Measurements from ENCODE around the gene MRGPRD.

The MRGPRD gene

GRCh38 chr11:68956142-68956541 lies 24.6 kb downstream of the MRGPRD start:
- DNase-seq (ENCODE audit: low spot score in 2 of 2) (peak in 1 of 2 donors; percentile 19), ATAC-seq (replicated peaks; ENCODE audit: extremely low read depth, poor library complexity, severe bottlenecking) (no peak)
- Mint-ChIP-seq H3K27me3 (peaks cover 12% of the 10 kb centered on the region), H3K36me3 (ENCODE audit: insufficient read depth) (no peaks in the 10 kb centered on the region), H3K4me1 (no peaks in the 10 kb centered on the region), H3K4me3 (no peak overlapping the region), H3K27ac (ENCODE audit: low read depth) (no peak overlapping the region), H3K9me3 (no peaks in the 10 kb centered on the region)

- Mint-ChIP-seq H3K9me3 (no peaks in the 10 kb centered on the region), H3K36me3 (ENCODE audit: insufficient read depth) (no peaks in the 10 kb centered on the region), H3K4me3 (no peak overlapping the region), H3K27ac (ENCODE audit: low read depth) (no peak overlapping the region), H3K4me1 (no peaks in the 10 kb centered on the region), H3K27me3 (peaks cover 12% of the 10 kb centered on the region)
- DNase-seq (ENCODE audit: low spot score in 2 of 2) (no peak), ATAC-seq (replicated peaks; ENCODE audit: extremely low read depth, poor library complexity, severe bottlenecking) (no peak)
Observed at GRCh38 chr11:68955607-68955958, 25.2 kb downstream of the MRGPRD start.

- H3K4me3 Mint-ChIP-seq = no peak overlapping the region
- H3K9me3 Mint-ChIP-seq = no peaks in the 10 kb centered on the region
- H3K36me3 Mint-ChIP-seq (ENCODE audit: insufficient read depth) = no peaks in the 10 kb centered on the region
- H3K27ac Mint-ChIP-seq (ENCODE audit: low read depth) = no peak overlapping the region
- peaks cover 12% of the 10 kb centered on the region for H3K27me3 Mint-ChIP-seq
- H3K4me1 Mint-ChIP-seq = no peaks in the 10 kb centered on the region
- DNase-seq (ENCODE audit: low spot score in 2 of 2) = no peak
- no peak for ATAC-seq (replicated peaks; ENCODE audit: extremely low read depth, poor library complexity, severe bottlenecking)
Observed at GRCh38 chr11:68954836-68955606, 25.8 kb downstream of the MRGPRD start.

- ATAC-seq (replicated peaks; ENCODE audit: extremely low read depth, poor library complexity, severe bottlenecking) (no peak), DNase-seq (ENCODE audit: low spot score in 2 of 2) (no peak)
- Mint-ChIP-seq H3K27ac (ENCODE audit: low read depth) (no peak overlapping the region), H3K4me1 (no peaks in the 10 kb centered on the region), H3K9me3 (no peaks in the 10 kb centered on the region), H3K4me3 (no peak overlapping the region), H3K27me3 (peaks cover 8% of the 10 kb centered on the region), H3K36me3 (ENCODE audit: insufficient read depth) (no peaks in the 10 kb centered on the region)
Observed at GRCh38 chr11:68950762-68951161, 30.0 kb downstream of the MRGPRD start.

- Mint-ChIP-seq H3K4me3 (no peak overlapping the region), H3K4me1 (no peaks in the 10 kb centered on the region), H3K36me3 (ENCODE audit: insufficient read depth) (no peaks in the 10 kb centered on the region), H3K27me3 (peaks cover 8% of the 10 kb centered on the region), H3K27ac (ENCODE audit: low read depth) (no peak overlapping the region), H3K9me3 (no peaks in the 10 kb centered on the region)
- DNase-seq (ENCODE audit: low spot score in 2 of 2) (no peak), ATAC-seq (replicated peaks; ENCODE audit: extremely low read depth, poor library complexity, severe bottlenecking) (no peak)
Observed at GRCh38 chr11:68950270-68950669, 30.5 kb downstream of the MRGPRD start.

- ATAC-seq (replicated peaks; ENCODE audit: extremely low read depth, poor library complexity, severe bottlenecking) (no peak), DNase-seq (ENCODE audit: low spot score in 2 of 2) (no peak)
- Mint-ChIP-seq H3K36me3 (ENCODE audit: insufficient read depth) (no peaks in the 10 kb centered on the region), H3K4me1 (no peaks in the 10 kb centered on the region), H3K4me3 (no peak overlapping the region), H3K27me3 (peaks cover 8% of the 10 kb centered on the region), H3K9me3 (no peaks in the 10 kb centered on the region), H3K27ac (ENCODE audit: low read depth) (no peak overlapping the region)
Observed at GRCh38 chr11:68948935-68949334, 31.9 kb downstream of the MRGPRD start.

- Mint-ChIP-seq H3K4me3 (no peak overlapping the region), H3K9me3 (no peaks in the 10 kb centered on the region), H3K36me3 (ENCODE audit: insufficient read depth) (no peaks in the 10 kb centered on the region), H3K27me3 (peaks cover 8% of the 10 kb centered on the region), H3K27ac (ENCODE audit: low read depth) (no peak overlapping the region), H3K4me1 (no peaks in the 10 kb centered on the region)
- ATAC-seq (replicated peaks; ENCODE audit: extremely low read depth, poor library complexity, severe bottlenecking) (no peak), DNase-seq (ENCODE audit: low spot score in 2 of 2) (no peak)
Observed at GRCh38 chr11:68948496-68948895, 32.3 kb downstream of the MRGPRD start.

GRCh38 chr11:68947151-68947550 lies 33.6 kb downstream of the MRGPRD start:
- Mint-ChIP-seq H3K4me3 (no peak overlapping the region), H3K27ac (ENCODE audit: low read depth) (no peak overlapping the region), H3K27me3 (peaks cover 8% of the 10 kb centered on the region), H3K9me3 (no peaks in the 10 kb centered on the region), H3K36me3 (ENCODE audit: insufficient read depth) (no peaks in the 10 kb centered on the region), H3K4me1 (no peaks in the 10 kb centered on the region)
- DNase-seq (ENCODE audit: low spot score in 2 of 2) = no peak
- no peak for ATAC-seq (replicated peaks; ENCODE audit: extremely low read depth, poor library complexity, severe bottlenecking)

- no peak overlapping the region for H3K27ac Mint-ChIP-seq (ENCODE audit: low read depth)
- no peaks in the 10 kb centered on the region for H3K4me1 Mint-ChIP-seq
- H3K27me3 Mint-ChIP-seq = peaks cover 8% of the 10 kb centered on the region
- H3K9me3 Mint-ChIP-seq = no peaks in the 10 kb centered on the region
- DNase-seq (ENCODE audit: low spot score in 2 of 2) (no peak), ATAC-seq (replicated peaks; ENCODE audit: extremely low read depth, poor library complexity, severe bottlenecking) (no peak)
- H3K4me3 Mint-ChIP-seq = no peak overlapping the region
- peaks cover 1% of the 10 kb centered on the region for H3K36me3 Mint-ChIP-seq (ENCODE audit: insufficient read depth)
Observed at GRCh38 chr11:68946416-68947090, 34.2 kb downstream of the MRGPRD start.

- no peaks in the 10 kb centered on the region for H3K9me3 Mint-ChIP-seq
- peaks cover 5% of the 10 kb centered on the region for H3K36me3 Mint-ChIP-seq (ENCODE audit: insufficient read depth)
- H3K27ac Mint-ChIP-seq (ENCODE audit: low read depth) = no peak overlapping the region
- no peaks in the 10 kb centered on the region for H3K27me3 Mint-ChIP-seq
- no peak overlapping the region for H3K4me3 Mint-ChIP-seq
- DNase-seq (ENCODE audit: low spot score in 2 of 2) = no peak
- ATAC-seq (replicated peaks; ENCODE audit: extremely low read depth, poor library complexity, severe bottlenecking) = no peak
- H3K4me1 Mint-ChIP-seq = no peaks in the 10 kb centered on the region
Observed at GRCh38 chr11:68942751-68943271, 38.0 kb downstream of the MRGPRD start.

GRCh38 chr11:68942095-68942620 lies 38.6 kb downstream of the MRGPRD start:
- DNase-seq (ENCODE audit: low spot score in 2 of 2) (no peak), ATAC-seq (replicated peaks; ENCODE audit: extremely low read depth, poor library complexity, severe bottlenecking) (no peak)
- H3K36me3 Mint-ChIP-seq (ENCODE audit: insufficient read depth) = peaks cover 5% of the 10 kb centered on the region
- no peaks in the 10 kb centered on the region for H3K9me3 Mint-ChIP-seq
- H3K4me3 Mint-ChIP-seq = no peak overlapping the region
- no peak overlapping the region for H3K27ac Mint-ChIP-seq (ENCODE audit: low read depth)
- no peaks in the 10 kb centered on the region for H3K4me1 Mint-ChIP-seq
- H3K27me3 Mint-ChIP-seq = no peaks in the 10 kb centered on the region

- no peaks in the 10 kb centered on the region for H3K4me1 Mint-ChIP-seq
- H3K9me3 Mint-ChIP-seq = no peaks in the 10 kb centered on the region
- no peak for ATAC-seq (replicated peaks; ENCODE audit: extremely low read depth, poor library complexity, severe bottlenecking)
- no peaks in the 10 kb centered on the region for H3K27me3 Mint-ChIP-seq
- peaks cover 7% of the 10 kb centered on the region for H3K36me3 Mint-ChIP-seq (ENCODE audit: insufficient read depth)
- H3K4me3 Mint-ChIP-seq = no peak overlapping the region
- no peak overlapping the region for H3K27ac Mint-ChIP-seq (ENCODE audit: low read depth)
- no peak for DNase-seq (ENCODE audit: low spot score in 2 of 2)
Observed at GRCh38 chr11:68941324-68942094, 39.3 kb downstream of the MRGPRD start.

All from central memory CD8-positive, alpha-beta T cell (primary cell).